Cerebellar cortex (tissue), 1 donor: ENCODE results near the gene SAMD14.

Experiments used
- DNase-seq: peaks from one replicate; pipeline ENCODE4 v3.0.0-alpha.2; 2015; ENCODE audit warnings: low spot score

SAMD14 gene

DNA sequence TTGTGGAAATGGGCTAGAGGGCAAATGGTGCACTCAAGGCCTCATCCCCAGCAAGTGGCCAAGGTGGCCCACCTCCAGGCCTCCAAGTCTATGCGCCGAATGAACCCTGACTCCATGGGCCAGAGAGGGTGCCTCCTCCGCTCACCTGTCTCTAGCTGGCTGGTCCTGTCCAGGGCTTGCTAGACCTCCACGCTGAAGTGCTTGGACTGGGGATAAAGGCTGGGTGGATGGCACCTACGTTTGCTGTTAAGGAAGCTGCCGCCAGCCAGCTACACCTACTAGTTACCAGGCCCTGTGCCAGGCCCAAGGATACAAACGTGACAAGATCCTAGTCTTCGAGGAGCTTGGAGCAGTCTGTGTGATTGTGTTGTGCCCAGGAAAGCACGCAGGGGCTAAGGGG is 35.1 kb upstream of the SAMD14 start:
- no peak for DNase-seq

DNA sequence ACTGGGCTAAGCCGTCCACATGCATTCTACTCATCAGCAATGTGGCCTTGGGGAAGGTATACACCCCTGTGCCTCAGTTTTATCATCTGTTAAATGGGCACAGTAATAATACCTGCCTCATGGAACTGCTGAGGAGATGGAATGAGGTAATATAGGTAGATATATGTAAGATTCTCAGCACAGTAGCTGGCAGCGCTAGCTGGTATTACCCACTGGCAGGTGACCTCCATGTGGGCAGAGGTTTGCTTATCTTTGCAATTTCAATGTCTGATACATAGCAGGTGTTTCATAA is 34.7 kb upstream of the SAMD14 start:
- no peak for DNase-seq

DNA sequence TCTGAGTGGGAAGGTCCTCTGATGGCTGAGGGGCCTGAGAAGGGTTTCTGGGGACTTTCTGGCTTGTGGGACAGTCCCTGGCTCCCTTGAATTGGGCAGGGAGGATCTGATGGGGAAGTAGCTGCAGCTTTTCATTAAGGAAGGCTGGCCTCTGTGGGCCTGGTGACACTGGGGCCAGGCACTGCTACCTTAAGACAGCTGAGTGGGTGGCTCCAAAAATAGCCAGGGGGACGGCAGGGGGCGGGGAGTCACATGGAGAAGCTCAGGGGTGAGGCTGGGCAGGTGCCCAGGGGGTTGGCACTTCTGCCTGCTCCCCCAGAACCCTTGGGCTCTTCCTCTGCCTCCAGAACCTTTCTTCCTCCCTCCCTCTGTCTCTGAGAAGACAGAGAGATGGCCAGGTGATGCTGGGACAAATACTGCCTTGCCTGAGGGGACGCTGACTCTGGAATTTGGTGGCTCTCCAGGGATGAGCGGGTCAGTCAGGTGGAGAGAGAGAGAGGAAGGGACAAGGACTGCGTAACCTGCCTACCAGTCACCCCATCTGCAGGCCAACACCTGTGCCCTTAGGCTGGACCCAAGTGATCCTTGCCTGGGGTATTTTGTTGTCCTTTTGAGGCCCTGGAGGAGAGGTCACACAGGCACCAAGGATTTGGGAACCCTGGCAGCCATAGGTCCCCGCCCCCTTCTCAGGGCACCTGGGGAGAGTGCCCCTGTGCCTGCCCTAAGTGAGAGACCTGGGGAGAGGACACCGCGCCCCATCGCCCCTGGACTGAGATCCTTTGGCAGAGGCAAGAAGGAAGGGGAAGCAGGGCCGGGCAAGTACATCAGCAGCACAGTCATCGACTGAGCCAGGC is 34.1 kb upstream of the SAMD14 start:
- DNase-seq = no peak

DNA sequence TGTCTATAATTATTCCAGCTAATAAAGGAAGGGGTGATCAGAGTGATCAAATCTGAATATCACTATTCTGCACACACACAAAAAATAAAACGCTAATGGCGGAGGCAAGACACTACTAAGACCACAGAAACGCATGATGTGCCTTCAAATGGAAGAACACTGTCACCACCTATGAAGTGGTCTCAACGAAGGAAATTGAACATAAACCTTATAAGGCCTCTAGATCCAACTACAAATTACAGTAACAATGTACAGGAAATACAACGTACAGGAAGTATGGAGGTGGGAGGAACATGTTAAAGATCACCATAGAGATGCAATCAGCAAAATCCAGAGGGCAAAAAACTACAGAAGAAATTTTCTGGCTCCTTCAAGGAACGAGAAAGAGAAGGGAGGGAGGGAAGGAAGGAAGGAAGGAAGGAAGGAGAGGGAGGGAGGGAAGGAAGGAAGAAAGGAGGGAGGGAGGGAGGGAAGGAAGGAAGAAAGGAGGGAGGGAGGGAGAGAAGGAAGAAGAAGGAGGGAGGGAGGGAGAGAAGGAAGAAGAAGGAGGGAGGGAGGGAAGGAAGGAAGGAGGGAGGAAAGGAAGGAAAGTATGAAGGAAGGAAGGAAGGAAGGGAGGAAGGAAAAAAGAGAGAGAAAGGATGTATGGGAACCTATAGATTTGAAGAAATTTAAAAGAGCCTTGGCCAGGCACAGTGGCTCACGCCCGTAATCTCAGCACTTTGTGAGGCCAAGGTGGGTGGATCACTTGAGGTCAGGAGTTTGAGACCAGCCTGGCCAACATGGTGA is 32.7 kb upstream of the SAMD14 start:
- DNase-seq = no peak

DNA sequence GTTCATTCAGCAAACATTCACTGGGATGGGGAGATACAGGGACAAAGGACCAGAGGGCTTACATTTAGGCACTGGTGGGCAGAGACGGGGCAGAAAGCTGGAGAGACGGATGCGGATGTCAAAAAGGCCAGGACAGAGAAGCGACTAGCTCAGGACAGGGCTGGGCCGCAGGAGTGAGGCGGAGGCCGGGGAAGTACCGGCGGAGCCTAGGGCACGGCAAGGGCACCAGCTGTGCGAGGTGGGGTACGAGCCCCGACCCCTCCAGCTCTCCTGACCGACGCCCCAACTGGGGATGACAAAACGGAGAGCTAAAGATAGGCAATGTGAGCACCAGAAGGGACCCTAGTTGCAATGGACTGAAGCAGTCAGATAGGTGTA is 31.9 kb upstream of the SAMD14 start:
- DNase-seq = no peak

DNA sequence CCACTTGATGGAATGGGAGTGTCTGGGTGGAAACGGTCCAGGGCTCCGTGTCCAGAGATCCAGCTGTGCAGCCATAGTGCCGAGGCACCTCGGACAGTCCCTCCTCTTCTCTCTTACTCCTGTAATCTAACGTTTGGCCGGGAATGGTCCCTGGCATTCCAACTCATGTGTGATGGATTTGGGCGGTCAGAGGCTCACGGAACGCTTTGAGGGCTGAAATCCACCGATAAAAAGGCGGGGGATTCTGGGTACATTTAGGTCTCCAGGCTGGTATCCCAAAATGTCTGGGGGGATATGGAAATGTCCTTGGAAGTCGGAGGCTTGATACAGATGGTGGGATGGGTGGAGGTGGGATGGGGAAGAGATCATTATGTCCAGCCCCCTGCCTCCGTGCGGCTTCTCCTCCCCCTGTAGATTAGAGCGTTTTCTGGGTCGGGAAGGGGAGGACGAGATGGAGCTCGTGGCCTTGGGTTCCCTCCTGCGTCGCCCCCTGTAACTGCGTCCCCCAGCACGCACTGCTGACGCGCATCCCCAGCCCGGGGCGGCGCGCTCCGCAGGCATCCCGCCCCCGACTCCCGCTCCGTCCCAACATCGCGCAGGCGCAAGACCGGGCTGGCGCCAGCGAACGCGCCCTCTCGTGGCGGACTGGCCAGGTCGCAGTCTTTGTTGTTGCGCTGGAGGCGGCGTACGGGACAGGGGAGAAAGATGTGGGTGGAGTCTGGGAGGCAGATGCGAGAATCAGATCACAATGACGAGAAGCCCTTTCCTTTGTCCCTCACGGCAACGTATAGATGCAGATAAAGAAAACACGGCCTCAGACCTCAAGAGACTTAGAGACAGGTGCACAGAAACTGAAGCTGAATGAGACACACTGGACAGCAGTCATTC is 31.3 kb upstream of the SAMD14 start:
- DNase-seq = peak; percentile 90

DNA sequence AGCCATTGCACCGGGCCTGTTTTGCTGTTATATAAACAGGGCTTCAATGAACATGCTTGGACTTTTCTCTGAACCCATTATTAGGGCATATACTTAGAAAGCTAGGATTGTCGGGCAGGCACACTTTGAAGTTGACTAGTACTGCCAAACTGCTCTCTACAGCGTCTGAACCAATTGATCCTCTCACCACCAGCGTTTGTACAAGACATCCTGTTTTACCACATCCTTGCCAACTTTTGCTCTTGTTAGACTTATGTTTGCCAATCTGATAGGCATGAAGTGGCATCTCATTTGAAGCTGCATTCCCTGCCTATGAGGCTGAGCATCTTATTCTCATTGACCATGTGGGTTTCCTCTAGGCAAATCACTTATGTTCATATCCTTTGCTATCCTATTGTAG is 27.9 kb upstream of the SAMD14 start:
- DNase-seq = no peak

DNA sequence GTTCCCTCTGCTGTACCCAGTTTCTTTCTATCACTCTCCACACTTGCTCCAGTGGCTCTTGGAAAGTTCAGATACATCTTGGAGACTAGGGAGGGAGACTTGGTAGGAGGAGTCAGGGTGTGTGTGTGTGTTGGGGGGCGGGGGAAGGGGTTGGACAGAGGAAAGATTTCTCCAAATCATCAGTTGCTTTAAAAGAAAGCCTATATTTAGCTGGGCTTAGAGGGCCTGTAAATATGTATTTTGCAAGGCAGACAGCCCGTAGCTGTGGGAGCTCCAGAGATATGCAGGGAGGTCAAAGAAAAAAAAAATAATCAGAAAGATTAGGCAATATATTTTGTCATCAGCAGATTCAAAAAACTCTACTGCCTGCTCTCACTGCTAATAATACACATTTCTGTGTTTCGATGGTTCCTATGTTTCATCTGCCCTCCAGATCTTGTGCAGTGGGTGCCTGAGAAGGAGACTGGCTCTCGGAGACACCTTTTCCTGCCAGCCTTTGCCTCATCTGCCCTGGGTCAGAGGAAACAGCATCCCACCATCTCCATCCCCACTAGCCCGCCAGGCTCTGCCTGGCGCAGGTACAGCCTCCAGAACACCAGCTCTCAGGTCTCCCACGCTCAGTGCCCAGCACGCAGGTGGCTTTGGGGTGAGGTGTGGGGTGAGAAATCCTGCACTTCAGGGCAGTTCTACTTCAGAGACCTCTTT is 25.3 kb upstream of the SAMD14 start:
- no peak for DNase-seq

DNA sequence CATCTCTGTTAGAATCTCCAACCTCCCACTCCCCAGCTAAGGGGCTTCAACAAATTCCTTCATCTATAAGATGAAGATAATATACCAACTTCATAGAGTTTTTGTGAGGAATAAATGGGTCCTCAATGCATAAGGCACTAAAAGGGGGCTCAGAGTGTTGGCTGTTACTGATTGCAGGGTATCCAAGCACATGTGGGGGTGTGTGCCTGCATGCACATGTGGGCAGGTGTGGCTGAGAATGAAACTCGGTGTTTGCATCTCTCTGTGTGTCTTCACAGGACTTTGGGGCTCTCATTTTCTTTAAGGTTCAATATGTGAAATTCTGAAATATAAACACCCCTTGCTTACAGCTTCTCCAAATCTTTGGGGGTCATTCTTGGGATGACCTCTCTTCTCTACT is 24.6 kb upstream of the SAMD14 start:
- DNase-seq = no peak

DNA sequence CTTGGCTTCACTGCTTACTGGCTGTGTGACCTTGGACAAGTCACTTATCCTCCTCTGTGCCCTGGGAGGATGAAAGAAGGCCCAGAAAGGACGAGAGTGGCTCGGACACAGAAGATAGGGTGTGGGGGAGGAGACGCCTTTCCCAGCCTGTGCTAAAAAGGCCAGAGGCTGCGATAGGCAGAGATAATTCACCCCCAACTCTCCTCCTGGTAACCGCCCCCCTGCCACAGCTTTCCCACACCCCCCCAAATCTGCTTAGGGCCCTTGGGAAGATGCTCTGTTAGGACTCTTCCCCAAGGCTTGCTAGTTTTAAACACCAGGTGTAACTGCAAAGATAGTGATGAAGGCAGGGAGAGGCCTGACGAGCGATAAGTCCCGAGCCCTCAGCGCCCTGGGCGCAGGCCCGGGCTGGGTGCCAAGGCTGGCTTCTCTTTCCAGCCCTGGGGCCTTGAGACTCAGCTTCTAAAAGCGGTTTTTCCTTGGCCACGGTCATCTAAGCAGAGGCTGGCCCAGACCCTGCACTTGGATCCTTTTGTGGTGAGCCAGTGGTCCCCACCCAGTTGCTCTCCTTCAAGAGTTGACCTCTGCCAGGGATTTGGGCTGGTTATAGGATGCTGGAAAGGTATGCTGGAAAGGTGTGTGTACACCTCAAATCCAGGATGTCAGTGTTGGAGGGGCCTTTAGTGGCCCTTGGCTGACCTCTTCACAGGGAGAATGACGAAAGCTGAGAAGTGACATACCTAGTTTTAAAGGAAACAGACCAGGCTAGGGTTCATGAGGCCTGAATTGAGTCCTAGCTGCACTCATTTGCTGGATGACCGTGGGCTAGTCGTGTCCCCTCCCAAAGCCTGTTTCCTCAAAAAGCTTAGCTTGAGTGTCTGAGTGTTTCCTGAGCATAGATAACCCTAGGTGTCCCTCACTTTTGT is 24.0 kb upstream of the SAMD14 start:
- DNase-seq = no peak

DNA sequence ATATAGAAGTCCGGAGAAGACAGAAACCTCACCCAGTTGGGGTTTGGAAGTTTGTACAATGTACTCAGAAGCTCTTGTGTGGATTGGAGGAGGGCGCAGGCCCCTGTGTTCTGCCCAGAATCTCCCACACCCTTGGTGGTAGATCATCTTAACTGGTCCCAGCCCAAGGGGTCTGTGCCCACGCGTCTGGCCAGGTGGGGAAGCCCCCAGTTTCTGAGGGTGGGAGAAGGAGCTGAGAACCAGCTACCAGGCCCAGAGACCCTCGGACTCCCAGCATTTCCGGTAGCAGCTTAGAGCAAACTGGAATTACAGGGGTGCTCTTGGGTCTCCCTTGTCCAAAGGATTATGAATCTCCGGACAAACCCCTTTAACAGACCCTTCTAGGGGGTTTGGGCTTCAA is 22.8 kb upstream of the SAMD14 start:
- DNase-seq = no peak

DNA sequence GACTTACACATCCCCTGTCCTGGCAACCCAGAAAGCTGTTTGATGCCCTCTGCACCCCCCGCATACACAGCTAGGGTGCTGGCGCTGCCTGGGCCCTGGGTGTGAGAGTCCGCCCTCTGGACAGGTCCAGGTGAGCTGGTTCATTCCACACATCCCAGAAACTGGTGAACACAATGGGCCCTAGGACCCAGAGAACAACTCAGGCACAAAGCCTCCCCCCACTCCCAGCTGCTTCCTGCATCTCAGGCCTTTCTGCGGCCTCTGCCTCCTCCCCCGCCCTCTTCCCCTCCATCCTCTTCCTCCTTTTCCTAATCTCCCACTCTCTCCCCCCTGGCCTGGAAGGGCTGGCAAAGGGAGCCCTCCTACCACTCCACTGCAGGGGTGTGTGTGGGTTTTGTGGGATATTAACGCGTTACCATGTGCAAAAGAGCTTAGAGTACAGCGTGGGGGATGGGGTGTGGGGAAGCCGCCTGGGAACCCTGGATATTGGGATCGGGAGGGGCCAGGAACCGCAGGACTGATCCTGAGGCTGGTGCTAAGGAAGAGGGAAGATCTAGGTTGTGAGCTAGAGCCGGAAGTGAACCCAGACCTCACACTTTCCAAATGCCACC is 22.1 kb upstream of the SAMD14 start:
- DNase-seq = peak; percentile 98

DNA sequence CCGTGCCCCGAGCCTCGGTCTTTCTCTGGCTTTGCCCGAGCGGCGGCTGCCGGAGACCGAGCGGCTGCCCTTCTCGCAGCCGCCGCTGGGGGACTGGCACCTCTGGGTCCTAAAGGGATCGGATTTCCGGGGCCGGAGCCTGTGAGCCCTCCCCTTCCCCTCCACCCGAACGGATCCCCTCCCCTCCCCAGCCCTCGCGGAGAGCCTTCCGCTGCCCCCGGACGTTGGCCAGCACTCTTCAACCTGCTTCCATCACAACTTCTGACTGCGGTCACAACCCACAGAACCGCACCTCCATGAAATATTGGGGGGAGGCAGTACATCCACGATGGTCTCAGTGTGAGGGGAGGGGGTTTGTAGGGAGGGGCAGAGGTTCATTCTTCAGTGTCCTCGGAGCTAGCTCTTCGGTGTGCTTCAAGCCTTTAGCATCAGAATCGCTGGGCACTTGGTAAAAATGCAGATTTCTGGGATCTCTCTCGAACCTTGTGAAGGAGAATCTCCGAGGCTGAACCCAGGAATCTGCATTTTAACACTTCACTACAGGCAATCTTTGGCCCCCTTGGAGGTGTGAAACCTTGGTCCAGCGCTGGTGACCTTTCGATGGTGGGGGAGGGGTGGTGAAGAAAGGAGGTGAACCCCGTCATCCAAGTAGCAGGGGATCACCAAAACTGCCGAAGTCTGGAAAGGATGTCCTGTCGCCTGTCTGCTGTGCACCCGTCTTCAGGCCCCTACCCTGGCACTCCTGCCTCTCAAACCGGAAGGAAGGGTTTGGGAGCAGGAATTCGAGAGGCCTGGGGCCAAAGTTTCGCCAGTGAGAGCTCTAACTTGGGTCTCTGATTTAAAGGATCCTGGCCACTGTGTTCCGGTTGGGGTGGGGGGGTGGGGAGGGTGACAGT is 21.3 kb upstream of the SAMD14 start:
- peak; percentile 90 for DNase-seq

DNA sequence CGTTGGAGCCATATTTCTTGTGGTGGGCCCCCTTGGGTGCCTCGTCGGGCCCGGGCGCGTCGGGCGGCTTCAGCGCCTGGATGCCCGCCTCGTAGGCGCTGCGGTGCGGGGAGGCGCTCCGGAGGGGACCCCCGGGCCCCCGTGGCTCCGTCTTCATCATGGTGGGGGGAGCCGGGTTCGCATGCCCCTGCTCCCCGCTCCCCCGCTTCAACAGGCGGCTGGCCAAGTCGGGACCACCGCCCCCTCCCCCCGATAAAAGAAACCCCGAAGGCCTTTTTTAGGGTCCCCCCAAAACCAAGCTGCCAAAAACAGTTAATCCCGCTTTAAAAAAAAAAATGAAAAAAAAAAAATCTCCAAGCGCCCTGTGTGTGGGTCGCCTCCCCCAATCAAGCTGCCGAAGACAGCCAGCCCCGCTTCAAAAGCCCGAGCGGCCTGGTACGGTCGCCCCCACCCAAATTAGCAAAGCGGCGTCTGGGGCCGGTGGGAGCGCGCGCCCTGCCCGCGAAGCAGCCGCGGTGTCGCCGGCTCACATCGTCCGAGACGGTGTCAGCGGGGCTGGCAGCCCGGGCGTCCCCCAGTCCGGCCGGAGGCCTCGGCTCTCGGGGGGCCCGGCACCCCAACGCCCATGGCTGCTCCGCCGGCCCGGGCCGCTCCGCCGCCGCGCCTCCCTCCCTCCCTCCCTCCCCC is 20.5 kb upstream of the SAMD14 start, which contains the start of gene PPP1R9B:
PPP1R9B (minus strand) TSS at position 324 of the 687 bp plus-strand sequence; CDS start at position 160, 164 bp downstream.
- DNase-seq = no peak

DNA sequence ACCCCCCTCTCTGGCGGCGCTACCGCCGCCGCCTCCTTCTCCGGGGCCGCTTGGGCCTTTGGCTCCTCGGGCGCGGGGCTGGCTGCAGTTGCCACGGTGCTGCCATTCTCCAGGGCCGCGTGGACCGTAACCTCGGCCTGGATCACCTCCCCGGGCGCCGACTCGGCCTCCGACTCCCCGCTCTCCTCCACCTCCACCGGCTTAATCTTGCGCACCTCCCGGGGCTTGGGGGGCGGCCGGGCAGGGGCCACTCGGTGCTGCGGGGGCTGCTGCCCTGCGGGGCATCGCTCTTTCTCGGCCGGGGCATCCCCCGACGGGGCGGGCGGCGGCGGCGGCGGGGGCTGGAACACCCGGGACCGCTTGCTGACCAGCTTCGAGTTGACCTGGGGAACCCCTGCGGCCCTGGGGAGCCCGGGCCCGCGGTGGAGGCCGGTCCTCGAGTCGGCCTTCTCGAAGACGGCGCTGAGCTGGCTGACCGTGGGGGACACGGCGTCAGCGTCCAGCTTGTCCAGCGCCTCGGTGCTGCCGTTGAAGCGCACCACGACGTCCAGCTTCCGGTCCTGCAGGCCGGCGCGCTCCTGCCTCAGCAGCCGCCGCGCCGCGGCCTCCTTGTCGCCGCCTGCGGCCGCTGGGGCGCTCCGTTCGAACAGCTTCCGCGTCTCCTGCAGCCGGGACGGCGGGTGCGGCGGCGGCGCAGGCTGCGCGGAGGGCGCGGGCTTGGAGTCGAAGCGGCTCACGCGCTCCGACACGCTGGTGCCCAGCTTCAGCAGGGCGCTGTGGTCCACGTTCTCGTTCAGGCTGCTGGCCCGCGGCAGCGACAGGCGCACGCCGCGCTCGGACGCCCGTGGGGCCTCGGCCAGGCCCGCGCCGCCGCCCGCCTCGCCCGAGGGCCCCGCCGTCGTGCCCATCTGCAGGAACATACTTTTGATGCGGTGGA is 19.7 kb upstream of the SAMD14 start:
- no peak for DNase-seq

DNA sequence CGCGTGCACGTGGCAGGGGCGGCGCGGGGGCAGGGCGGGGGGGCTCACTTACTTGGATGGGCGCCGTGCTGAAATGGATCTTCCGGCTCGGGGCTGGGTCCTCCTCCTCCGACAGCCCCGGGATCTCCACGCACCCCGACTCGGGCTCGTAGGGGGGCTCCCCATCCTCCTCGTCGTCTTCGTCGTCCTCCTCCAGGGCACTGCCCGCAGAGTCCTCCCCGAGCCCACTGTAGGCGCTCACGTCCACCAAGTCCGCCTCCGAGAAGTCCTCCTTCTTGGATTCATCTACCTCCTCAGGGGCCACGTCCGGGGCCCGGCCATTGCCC is 19.1 kb upstream of the SAMD14 start:
- no peak for DNase-seq

DNA sequence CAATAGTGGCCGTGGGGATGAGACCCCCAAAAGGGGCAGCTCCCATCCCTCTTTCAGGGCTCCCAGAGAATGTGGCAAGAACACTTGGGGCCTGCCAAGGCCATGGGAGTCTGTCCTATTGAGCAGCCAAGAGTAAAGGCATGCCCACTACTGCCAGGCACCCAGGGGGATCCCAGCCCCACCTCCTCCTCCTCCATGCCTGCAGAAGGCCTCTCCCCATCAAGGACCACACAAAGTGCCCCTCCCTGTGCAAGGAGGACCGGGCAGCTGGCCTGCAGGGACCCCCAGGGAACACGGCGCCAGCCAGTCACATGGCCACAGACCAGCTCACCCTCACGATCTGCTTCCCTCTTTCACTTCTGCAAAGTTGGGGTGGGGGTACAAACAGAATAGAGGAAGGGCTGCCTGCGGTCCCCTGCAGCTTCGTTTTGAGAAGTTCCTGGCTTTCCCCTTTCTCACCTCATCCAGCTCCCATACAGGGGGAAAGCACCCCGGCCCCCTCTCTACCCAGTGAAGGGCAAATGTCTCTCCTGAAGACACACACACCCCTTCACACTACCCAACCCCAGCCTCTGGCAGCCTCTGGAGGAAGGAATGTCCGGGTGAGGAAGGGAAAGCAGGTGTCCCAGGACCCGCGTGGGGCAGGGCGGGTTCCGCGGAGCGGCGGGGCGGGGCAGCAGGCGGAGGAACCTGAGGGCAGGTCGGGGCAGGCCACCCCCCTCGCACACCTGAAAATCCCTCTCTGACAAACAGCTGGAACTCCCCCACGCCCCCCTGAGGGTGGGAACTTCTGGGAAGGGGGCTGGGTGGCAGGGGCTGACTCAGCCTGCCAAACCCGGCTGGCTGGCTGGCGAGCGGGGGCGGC is 18.5 kb upstream of the SAMD14 start:
- DNase-seq = no peak
